ENCODE results near the gene POLL.

DNA sequence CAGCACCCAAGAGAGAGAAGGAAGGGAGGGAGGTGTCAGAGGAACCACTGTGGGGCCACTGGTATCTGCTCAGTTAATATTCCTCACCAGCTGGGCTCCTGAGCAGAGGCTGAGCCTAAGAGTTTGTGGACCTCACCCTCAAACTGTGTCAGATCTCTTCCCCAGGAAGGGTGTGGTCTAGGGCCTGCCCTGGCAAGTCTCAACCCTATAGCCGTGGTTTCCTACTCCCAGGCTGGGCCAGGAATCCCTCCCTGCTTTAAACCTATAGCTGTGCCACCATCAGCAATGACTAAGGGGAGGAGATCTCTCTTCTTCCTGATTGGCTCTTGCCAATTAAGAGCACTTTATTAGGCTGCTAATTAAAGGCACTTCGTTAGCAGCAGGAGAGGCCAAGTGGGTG, 29.9 kb downstream of the POLL start:
- no peak for TF ChIP-seq POLR2A (IDR thresholded peaks at IDR 0.05; ENCODE audit: low read length)
- TF ChIP-seq, protein P1, sequence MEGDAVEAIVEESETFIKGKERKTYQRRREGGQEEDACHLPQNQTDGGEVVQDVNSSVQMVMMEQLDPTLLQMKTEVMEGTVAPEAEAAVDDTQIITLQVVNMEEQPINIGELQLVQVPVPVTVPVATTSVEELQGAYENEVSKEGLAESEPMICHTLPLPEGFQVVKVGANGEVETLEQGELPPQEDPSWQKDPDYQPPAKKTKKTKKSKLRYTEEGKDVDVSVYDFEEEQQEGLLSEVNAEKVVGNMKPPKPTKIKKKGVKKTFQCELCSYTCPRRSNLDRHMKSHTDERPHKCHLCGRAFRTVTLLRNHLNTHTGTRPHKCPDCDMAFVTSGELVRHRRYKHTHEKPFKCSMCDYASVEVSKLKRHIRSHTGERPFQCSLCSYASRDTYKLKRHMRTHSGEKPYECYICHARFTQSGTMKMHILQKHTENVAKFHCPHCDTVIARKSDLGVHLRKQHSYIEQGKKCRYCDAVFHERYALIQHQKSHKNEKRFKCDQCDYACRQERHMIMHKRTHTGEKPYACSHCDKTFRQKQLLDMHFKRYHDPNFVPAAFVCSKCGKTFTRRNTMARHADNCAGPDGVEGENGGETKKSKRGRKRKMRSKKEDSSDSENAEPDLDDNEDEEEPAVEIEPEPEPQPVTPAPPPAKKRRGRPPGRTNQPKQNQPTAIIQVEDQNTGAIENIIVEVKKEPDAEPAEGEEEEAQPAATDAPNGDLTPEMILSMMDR (IDR thresholded peaks at IDR 0.05) = no peak
- TF ChIP-seq POLR2AphosphoS2 (conservative IDR thresholded peaks at IDR 0.05; ENCODE audit: low read length) = no peak
- no peak for TF ChIP-seq KDM1A (IDR thresholded peaks at IDR 0.05; ENCODE audit: low read depth)
- TF ChIP-seq NFE2L2 (conservative IDR thresholded peaks at IDR 0.05; ENCODE audit: low read length) = no peak
- TF ChIP-seq, protein P2, sequence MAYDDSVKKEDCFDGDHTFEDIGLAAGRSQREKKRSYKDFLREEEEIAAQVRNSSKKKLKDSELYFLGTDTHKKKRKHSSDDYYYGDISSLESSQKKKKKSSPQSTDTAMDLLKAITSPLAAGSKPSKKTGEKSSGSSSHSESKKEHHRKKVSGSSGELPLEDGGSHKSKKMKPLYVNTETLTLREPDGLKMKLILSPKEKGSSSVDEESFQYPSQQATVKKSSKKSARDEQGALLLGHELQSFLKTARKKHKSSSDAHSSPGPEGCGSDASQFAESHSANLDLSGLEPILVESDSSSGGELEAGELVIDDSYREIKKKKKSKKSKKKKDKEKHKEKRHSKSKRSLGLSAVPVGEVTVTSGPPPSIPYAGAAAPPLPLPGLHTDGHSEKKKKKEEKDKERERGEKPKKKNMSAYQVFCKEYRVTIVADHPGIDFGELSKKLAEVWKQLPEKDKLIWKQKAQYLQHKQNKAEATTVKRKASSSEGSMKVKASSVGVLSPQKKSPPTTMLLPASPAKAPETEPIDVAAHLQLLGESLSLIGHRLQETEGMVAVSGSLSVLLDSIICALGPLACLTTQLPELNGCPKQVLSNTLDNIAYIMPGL (CRISPR knock-in tag; IDR thresholded peaks at IDR 0.05; ENCODE audit: borderline replicate concordance) = no peak
- TF ChIP-seq CEBPB (IDR thresholded peaks at IDR 0.05) = no peak
- no peak for TF ChIP-seq EP300 (IDR thresholded peaks at IDR 0.05)
- TF ChIP-seq, protein P3, sequence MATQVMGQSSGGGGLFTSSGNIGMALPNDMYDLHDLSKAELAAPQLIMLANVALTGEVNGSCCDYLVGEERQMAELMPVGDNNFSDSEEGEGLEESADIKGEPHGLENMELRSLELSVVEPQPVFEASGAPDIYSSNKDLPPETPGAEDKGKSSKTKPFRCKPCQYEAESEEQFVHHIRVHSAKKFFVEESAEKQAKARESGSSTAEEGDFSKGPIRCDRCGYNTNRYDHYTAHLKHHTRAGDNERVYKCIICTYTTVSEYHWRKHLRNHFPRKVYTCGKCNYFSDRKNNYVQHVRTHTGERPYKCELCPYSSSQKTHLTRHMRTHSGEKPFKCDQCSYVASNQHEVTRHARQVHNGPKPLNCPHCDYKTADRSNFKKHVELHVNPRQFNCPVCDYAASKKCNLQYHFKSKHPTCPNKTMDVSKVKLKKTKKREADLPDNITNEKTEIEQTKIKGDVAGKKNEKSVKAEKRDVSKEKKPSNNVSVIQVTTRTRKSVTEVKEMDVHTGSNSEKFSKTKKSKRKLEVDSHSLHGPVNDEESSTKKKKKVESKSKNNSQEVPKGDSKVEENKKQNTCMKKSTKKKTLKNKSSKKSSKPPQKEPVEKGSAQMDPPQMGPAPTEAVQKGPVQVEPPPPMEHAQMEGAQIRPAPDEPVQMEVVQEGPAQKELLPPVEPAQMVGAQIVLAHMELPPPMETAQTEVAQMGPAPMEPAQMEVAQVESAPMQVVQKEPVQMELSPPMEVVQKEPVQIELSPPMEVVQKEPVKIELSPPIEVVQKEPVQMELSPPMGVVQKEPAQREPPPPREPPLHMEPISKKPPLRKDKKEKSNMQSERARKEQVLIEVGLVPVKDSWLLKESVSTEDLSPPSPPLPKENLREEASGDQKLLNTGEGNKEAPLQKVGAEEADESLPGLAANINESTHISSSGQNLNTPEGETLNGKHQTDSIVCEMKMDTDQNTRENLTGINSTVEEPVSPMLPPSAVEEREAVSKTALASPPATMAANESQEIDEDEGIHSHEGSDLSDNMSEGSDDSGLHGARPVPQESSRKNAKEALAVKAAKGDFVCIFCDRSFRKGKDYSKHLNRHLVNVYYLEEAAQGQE (IDR thresholded peaks at IDR 0.05) = no peak
- TF ChIP-seq ZSCAN20 (CRISPR knock-in tag; IDR thresholded peaks at IDR 0.05) = no peak
- TF ChIP-seq MAFK (IDR thresholded peaks at IDR 0.05; ENCODE audit: partially characterized antibody) = no peak
- no peak for TF ChIP-seq HDAC2 (IDR thresholded peaks at IDR 0.05)
- TF ChIP-seq MYC (IDR thresholded peaks at IDR 0.05; ENCODE audit: borderline replicate concordance, low read length) = no peak
- TF ChIP-seq, protein P4, sequence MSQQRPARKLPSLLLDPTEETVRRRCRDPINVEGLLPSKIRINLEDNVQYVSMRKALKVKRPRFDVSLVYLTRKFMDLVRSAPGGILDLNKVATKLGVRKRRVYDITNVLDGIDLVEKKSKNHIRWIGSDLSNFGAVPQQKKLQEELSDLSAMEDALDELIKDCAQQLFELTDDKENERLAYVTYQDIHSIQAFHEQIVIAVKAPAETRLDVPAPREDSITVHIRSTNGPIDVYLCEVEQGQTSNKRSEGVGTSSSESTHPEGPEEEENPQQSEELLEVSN (IDR thresholded peaks at IDR 0.05; ENCODE audit: borderline replicate concordance, low read depth) = no peak
